HG02938 (cell line): Measurements from ENCODE around the gene RABL6.
"Not testable (repeated sequence)": the region's sequence is repeated elsewhere in the genome, so short reads cannot be mapped to it uniquely, and the experiment has no call there.

Experiments
- ATAC-seq: cut with Tn5 transposase; IDR thresholded peaks from one replicate; pipeline ENCODE4 v1.9.1; 2021; ENCODE audit warnings: mild to moderate bottlenecking, moderate library complexity; ENCODE audit not compliant: unreplicated experiment

The RABL6 gene

GRCh38 chr9:136775191-136775590, 32.6 kb upstream of the RABL6 start:
- no peak for ATAC-seq

- ATAC-seq, result no peak
Measured at GRCh38 chr9:136776947-136777346, 30.8 kb upstream of the RABL6 start.

GRCh38 chr9:136777359-136777758, 30.4 kb upstream of the RABL6 start:
- ATAC-seq, result no peak

- ATAC-seq, result no peak
Measured at GRCh38 chr9:136779808-136780207, 27.9 kb upstream of the RABL6 start.

GRCh38 chr9:136782452-136782851, 25.3 kb upstream of the RABL6 start:
- ATAC-seq, result no peak

- no peak for ATAC-seq
Measured at GRCh38 chr9:136784249-136784996, 23.3 kb upstream of the RABL6 start.

- no peak for ATAC-seq
Measured at GRCh38 chr9:136784997-136785361, 22.8 kb upstream of the RABL6 start.

- not testable (repeated sequence) for ATAC-seq
Measured at GRCh38 chr9:136785565-136786355, 22.0 kb upstream of the RABL6 start.

GRCh38 chr9:136786451-136786850, 21.3 kb upstream of the RABL6 start:
- no peak for ATAC-seq

GRCh38 chr9:136786983-136787382, 20.8 kb upstream of the RABL6 start:
- ATAC-seq, result not testable (repeated sequence)

- no peak for ATAC-seq
Measured at GRCh38 chr9:136787690-136788400, 19.9 kb upstream of the RABL6 start.

GRCh38 chr9:136788644-136789522, 18.9 kb upstream of the RABL6 start:
- ATAC-seq, result not testable (repeated sequence)

GRCh38 chr9:136789523-136789937, 18.2 kb upstream of the RABL6 start:
- ATAC-seq, result no peak

- peak; percentile 77 for ATAC-seq
Measured at GRCh38 chr9:136790640-136791515, 16.9 kb upstream of the RABL6 start, which contains the start of gene TMEM141. Gene TMEM141 (plus strand): TSS chr9:136791344. CDS start chr9:136791371, 27 bp downstream.

- ATAC-seq, result peak; percentile 10
Measured at GRCh38 chr9:136791516-136792276, 16.1 kb upstream of the RABL6 start.

- no peak for ATAC-seq
Measured at GRCh38 chr9:136792321-136793085, 15.2 kb upstream of the RABL6 start.

- ATAC-seq, result no peak
Measured at GRCh38 chr9:136793086-136793946, 14.4 kb upstream of the RABL6 start.
